Right atrium auricular region (tissue), 2 donors: ENCODE measurements around the gene DUSP1. TPM values are rescaled to one million over a fixed set of nuclear protein-coding genes. Genes with fewer than 3 reads are reported as not detected.

Source experiments
- DNase-seq: peaks from one replicate; pipeline ENCODE4 v3.0.0-alpha.2; 2019; ENCODE audit warnings: low spot score
- H3K27ac ChIP-seq, 2 donors: fragments of 200-600 bp; sonication (generic); 1 replicate in 1 of 2; 2 replicates in 1 of 2; pipeline ENCODE4 v1.5.1; 2016 to 2019
- H3K27me3 ChIP-seq, 2 donors: fragments of 200-600 bp; sonication (generic); one replicate each; pipeline versions ENCODE4 v1.5.1 to v1.6.0; 2017 to 2019
- H3K36me3 ChIP-seq: fragments of 200-600 bp; sonication (generic); one replicate; pipeline ENCODE4 v1.5.1; 2016
- H3K4me1 ChIP-seq, 2 donors: fragments of 200-600 bp; sonication (generic); one replicate each; pipeline versions ENCODE4 v1.5.1 to v1.6.0; 2017 to 2019
- H3K4me3 ChIP-seq, 2 donors: fragments of 200-600 bp; sonication (generic); 1 replicate in 1 of 2; 2 replicates in 1 of 2; pipeline ENCODE4 v1.5.1; 2017 to 2019; ENCODE audit warnings: mild to moderate bottlenecking in 1 of 2, moderate library complexity in 1 of 2
- H3K9me3 ChIP-seq, 2 donors: fragments of 200-600 bp; sonication (generic); one replicate each; pipeline ENCODE4 v1.5.1; 2019
- total RNA-seq, 2 donors: library from RNA; depleted of rRNA; stranded (reverse); fragments of >200 nt; gene quantifications; one replicate each; pipeline ENCODE4 v1.1.0, GENCODE V29; 2016
- TF ChIP-seq, protein P1 (sequence below), 2 donors: fragments of 200-600 bp; sonication (generic); IDR thresholded peaks; one replicate each; pipeline ENCODE4 v1.5.1; 2019; ENCODE audit warnings: antibody characterized with exemption in 2 of 2

DUSP1 gene
- total RNA-seq, 2 donors from 2014 or later, result 804 to 819 TPM

DNA sequence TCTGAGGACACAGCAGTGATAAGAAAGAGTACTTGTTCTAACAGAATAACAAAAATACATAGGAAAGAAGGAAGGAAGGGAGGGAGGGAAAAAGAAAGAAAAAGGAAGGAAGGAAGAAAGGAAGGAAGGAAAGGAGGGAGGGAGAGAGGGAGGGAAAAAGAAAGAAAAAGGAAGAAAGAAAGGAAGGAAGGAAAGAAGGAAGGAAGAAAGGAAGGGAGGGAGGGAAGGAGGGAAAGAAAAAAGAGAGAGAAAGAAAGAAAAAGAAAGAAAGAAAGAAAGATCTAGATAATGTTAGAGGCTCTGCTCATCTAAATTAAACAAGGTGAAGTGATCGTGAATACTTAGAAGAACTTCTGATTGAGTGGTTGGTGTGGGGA, 29.8 kb downstream of the DUSP1 start:
- TF ChIP-seq, protein P1, sequence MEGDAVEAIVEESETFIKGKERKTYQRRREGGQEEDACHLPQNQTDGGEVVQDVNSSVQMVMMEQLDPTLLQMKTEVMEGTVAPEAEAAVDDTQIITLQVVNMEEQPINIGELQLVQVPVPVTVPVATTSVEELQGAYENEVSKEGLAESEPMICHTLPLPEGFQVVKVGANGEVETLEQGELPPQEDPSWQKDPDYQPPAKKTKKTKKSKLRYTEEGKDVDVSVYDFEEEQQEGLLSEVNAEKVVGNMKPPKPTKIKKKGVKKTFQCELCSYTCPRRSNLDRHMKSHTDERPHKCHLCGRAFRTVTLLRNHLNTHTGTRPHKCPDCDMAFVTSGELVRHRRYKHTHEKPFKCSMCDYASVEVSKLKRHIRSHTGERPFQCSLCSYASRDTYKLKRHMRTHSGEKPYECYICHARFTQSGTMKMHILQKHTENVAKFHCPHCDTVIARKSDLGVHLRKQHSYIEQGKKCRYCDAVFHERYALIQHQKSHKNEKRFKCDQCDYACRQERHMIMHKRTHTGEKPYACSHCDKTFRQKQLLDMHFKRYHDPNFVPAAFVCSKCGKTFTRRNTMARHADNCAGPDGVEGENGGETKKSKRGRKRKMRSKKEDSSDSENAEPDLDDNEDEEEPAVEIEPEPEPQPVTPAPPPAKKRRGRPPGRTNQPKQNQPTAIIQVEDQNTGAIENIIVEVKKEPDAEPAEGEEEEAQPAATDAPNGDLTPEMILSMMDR (IDR thresholded peaks at IDR 0.05), result no peak
- H3K27me3 ChIP-seq, result no peaks in the 10 kb centered on the region
- peaks cover 0 to 43% of the 10 kb centered on the region in 2 donors for H3K4me1 ChIP-seq
- no peak for DNase-seq
- no peaks in the 10 kb centered on the region for H3K36me3 ChIP-seq
- H3K9me3 ChIP-seq, result no peaks in the 10 kb centered on the region
- peak overlapping the region; percentile 85 to 92 for H3K27ac ChIP-seq
- no peak overlapping the region for H3K4me3 ChIP-seq

GRCh38 chr5:172740428-172741205, 30.4 kb downstream of the DUSP1 start:
- no peaks in the 10 kb centered on the region for H3K27me3 ChIP-seq
- DNase-seq, result peak; percentile 89
- H3K27ac ChIP-seq, result peak overlapping the region; percentile 85 to 92
- peaks cover 0 to 37% of the 10 kb centered on the region in 2 donors for H3K4me1 ChIP-seq
- H3K36me3 ChIP-seq, result no peaks in the 10 kb centered on the region
- H3K4me3 ChIP-seq, result no peak overlapping the region
- TF ChIP-seq, protein P1 (IDR thresholded peaks at IDR 0.05), result no peak
- H3K9me3 ChIP-seq, result no peaks in the 10 kb centered on the region

DNA sequence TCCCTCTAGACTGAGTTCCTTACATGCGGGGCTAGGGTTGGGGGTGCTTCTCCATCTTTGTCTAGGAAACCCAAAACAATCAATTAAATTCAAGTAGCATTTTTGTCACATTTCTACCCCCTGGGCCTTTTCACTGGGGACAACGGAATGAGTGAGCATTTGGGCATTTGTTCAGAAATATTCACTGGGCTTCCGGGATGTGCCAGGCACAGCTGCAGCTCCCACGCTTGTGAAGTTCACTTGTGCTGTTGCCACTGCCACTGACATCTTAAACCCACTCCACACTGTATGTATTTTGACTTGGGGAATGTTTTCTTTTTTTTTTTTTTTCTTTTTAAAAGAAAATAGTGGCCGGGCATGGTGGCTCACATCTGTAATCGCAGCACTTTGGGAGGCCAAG, 31.6 kb downstream of the DUSP1 start:
- Histone ChIP-seq H3K36me3 (no peaks in the 10 kb centered on the region), H3K27ac (peak overlapping the region in 1 of 2 donors; percentile 92), H3K4me1 (peaks cover 0 to 37% of the 10 kb centered on the region in 2 donors), H3K9me3 (no peaks in the 10 kb centered on the region), H3K4me3 (no peak overlapping the region), H3K27me3 (no peaks in the 10 kb centered on the region)
- TF ChIP-seq, protein P1 (IDR thresholded peaks at IDR 0.05), result no peak
- no peak for DNase-seq

DNA sequence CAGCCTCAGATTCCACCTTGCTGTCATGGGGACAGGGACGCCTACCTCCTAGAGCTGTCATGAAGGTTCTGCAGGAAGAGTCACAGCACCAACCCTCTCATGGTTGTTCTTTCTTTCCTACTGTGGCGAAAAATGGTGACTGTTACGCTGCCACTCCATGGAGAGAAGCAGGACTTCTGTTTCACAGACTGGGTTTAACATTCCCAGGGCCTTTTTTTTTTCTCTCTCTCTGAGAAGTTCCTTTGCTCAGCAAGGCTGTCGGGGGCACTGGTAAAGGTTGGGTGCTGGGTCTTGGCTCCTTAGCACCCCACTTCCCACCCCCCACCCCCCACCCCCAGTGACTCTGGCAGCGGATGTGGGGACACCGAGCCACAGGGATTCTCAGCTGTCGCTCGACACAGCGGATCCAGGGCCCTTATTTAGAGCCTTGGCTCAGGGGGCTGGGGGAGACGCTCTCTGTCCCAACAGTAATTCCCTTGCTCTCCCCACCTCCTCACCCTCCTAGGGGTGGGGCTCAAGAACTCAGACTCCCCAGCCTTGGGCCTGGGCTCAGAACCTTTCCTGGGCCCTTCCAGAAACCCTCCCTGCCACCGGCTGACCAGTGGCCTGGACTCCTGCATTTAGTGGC, 34.4 kb downstream of the DUSP1 start:
- Histone ChIP-seq H3K27me3 (no peaks in the 10 kb centered on the region), H3K9me3 (no peaks in the 10 kb centered on the region), H3K4me3 (no peak overlapping the region), H3K36me3 (no peaks in the 10 kb centered on the region), H3K4me1 (peaks cover 0 to 51% of the 10 kb centered on the region in 2 donors), H3K27ac (no peak overlapping the region)
- TF ChIP-seq, protein P1 (IDR thresholded peaks at IDR 0.05), result no peak
- DNase-seq, result no peak

- Histone ChIP-seq H3K4me1 (peaks cover 0 to 37% of the 10 kb centered on the region in 2 donors), H3K36me3 (no peaks in the 10 kb centered on the region), H3K9me3 (no peaks in the 10 kb centered on the region), H3K27ac (peak overlapping the region; percentile 91 to 94), H3K27me3 (no peaks in the 10 kb centered on the region), H3K4me3 (no peak overlapping the region)
- TF ChIP-seq, protein P1 (IDR thresholded peaks at IDR 0.05), result no peak
- DNase-seq, result no peak
Measured at GRCh38 chr5:172735141-172735831, 35.7 kb downstream of the DUSP1 start.
